HG03342 (cell line): ENCODE measurements around the gene WDR90.
"Not testable (repeated sequence)": the region's sequence is repeated elsewhere in the genome, so short reads cannot be mapped to it uniquely, and the experiment has no call there.

Experiments
- ATAC-seq: cut with Tn5 transposase; IDR thresholded peaks from one replicate; pipeline ENCODE4 v1.9.1; 2021; ENCODE audit warnings: mild to moderate bottlenecking, moderate library complexity; ENCODE audit not compliant: unreplicated experiment

The WDR90 gene

DNA sequence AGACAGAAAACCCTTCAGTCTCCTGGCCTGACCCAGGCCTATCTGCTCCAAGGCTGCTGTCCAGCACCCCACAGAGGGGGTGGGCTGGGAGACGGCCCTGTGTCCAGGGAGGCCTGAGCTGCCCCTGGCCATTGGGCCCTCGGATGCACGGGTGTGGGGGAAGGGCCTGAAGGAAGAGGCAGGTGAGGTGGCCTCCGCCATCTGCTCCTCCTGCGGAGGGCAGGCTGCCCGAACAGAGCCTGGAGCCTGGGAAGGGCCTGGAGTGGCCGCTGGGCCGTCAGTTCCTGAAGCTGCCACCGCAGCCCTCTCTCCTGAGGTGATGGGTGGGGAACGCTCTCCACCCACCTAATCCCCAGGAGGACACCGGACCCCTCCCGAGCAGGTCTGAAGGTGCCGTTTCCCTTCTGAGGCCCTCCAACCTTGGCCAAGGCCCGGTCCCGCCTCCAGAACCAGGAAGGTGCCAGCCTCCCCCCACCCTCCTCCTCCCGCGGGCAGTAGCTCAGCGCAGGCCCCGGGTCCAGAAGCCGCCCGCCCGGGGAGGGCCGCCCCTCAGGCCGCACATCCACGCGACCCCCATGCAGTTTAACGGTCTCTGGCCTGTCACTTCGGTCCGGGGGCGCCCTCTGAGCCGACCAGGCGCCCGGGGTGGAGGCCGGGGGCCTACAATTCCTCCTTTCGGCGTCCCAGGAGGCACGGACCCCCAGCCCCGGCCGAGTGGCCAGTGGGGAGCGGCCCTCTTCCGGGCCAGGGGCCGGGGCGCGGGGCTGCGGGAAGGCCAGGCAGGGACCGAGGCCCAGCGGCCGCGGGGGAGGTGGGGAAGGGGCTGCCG lies 55.6 kb downstream of the WDR90 start:
- ATAC-seq = no peak

- no peak for ATAC-seq
Observed at GRCh38 chr16:705431-706188, 56.4 kb downstream of the WDR90 start, which contains the start of gene FBXL16. Gene FBXL16, minus strand, starts transcription at chr16:705801. Its CDS starts 8,396 bp downstream, at chr16:697405.

- no peak for ATAC-seq
Observed at GRCh38 chr16:706189-707061, 57.3 kb downstream of the WDR90 start.

- ATAC-seq = no peak
Observed at GRCh38 chr16:707062-707538, 57.9 kb downstream of the WDR90 start.

DNA sequence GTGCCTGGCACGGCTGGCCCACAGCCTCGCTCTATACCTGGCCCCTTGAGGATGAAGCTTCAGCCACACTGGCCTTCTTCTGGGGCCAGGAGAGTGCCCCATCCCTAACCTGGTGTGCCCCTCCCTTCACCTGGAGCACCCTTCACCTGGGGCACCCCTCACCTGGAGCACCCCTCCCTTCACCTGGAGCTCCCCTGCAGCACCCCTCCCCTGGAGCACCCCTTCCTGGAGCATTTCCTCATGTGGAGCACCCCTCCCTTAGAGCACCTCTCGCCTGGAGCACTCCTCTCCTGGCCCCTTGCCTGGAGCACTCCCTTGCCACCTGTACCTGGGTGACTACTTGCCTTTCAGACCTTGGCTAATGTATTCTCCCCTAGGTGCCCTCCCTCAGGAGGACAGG lies 58.9 kb downstream of the WDR90 start:
- ATAC-seq = no peak

- ATAC-seq = no peak
Observed at GRCh38 chr16:708959-709358, 59.8 kb downstream of the WDR90 start.

DNA sequence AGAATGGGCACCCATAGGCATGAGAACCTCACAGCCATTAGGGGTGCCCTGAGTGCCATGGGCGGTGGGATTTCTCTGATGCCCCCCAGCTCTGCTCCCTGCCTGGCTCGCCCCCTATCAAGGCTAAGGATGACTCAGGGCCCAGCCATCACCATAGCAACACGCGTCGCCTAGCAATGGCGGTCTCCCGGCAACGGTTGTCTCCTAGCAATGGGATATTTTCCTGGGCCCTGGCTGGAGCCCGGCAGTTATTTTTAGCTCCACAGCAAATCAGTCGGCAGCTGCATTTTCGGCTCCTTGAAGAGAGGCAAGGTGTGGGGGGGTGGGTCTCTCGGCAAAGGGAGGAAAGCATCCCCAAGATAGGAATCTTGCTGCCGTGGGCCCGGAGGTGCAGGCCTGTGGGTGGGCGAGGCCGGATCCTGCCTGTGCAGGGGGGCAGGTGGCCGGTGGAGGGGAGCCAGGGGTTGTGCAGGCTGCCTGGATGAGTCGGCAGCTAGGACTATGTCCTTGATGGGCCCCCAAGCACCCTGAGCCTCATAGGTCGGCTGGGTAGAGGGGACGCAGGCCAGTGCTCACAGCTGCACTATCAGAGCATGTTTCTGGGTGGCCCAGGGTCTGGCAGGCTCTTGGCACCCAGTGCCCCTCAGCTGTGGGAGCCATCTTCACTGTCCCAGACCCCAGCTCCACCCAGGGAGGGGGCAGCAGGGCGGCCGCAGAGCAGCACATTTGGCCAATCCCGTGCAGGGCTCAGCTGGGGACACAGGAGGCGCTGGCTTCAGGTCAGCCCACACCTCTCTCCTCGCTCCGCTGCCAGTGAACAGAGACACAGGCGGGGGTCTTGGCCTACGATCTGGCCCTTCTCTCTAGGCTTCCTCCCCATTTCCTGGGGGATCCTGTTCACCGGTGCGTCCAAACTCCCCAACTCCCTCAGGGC lies 60.7 kb downstream of the WDR90 start:
- no peak for ATAC-seq

DNA sequence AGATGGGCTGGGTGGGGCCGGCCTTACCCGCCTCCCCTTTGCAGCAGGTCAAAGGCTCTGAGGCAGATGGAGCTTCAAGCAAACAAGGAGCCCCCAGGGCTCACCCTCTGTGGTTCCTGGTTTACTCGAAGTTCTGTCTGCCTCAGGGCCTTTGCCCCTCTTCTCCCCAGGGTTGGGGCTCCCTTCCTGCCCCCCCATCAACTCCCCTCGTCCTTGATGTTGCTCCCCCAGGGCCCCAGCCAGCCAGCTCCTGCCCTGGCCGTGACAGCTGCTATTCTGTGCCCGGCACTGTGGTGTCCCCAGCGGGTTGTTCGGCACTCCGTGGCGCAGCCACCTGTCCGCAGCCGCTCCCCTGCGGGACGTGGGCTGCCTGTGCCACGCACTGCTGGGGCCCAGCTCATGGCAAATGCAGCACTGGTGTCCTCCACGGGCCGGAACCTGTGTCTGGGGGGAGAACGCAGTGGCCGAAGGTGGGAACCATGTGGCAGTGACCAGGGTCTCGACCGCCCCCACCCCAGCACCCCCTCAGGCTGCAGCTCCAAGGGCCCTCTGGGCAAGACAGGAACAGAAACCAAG lies 61.4 kb downstream of the WDR90 start:
- ATAC-seq = no peak

DNA sequence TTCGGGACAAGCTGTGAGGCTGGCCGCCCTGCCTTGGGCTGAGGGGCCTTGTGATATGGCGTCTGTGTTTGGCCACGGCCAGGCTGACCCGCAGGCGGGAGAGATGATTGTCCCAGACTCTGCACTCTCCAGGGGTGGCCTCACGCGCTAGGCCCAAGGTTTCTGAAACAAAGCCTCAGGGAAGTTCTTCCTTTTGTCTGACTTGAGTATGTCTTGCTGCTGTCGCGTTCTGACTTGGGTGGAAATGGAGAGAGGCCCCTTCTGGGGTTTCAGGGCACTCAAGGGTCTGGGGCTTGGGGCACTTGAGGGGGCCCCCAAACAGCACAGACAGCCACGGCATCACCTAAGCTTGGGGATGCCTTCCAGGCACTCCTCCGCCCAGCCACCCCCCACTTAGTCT lies 61.9 kb downstream of the WDR90 start:
- no peak for ATAC-seq

DNA sequence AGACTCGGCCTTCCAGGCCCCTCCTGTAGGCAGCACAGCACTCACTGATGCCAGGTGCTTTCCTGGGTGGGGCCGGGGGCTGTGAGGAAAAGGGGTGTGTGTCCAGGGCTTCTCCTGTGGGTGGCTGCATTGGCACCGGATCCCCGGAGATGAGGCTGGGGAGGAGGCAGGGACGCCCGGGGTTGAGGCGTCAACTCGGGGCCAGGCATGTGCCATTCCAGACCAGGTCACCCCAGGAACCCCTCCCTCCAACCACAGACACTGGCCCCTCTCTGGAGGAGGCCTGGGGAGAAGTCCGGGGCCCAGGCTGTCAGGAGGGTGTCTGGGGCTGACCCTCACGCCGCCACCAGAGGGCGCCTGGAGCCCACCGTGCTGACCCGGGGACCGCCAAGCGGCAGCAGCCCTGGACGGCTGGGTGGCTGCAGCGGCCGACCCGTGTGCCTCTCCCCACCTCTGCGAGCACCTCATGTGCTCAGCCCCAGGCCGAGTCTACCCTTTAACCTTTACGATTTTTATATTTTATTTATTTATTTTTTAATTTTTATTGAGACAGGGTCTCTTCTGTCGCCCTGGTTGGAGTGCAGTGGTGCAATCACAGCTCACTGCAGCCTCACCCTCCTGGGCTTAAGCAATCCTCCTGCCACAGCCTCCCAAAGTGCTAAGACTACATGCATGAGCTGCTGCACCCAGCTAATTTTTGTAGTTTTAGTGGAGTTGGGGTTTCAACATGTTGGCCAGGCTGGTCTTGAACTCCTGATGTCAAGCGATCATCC lies 62.6 kb downstream of the WDR90 start:
- ATAC-seq = no peak

DNA sequence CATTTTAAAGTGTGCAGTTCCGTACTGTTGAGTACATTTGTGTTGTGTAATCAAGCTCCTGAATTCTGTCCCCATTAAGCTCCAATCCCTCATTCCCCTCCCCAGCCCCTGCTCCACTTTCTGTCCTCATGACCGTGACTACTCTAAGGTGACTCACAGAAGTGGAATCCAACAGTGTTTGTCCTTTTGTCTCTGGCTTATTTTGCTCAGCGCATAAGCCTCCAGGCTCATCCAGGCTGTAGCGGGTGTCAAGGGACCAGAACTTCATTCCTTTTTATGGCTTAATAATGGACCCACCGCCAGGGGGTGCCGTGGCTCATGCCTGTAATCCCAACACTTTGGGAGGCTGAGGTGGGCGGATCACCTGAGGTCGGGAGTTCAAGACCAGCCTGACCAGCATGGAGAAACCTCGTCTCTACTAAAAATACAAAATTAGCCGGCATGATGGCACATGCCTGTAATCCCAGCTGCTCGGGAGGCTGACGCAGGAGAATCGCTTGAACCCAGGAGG lies 63.6 kb downstream of the WDR90 start:
- not testable (repeated sequence) for ATAC-seq

- no peak for ATAC-seq
Observed at GRCh38 chr16:714079-714478, 64.9 kb downstream of the WDR90 start.

GRCh38 chr16:714558-715476 lies 65.7 kb downstream of the WDR90 start, which contains the start of gene METRN:
Gene METRN, plus strand, starts transcription at chr16:715118. Its CDS starts 172 bp downstream, at chr16:715290.
- peak; percentile 66 for ATAC-seq

DNA sequence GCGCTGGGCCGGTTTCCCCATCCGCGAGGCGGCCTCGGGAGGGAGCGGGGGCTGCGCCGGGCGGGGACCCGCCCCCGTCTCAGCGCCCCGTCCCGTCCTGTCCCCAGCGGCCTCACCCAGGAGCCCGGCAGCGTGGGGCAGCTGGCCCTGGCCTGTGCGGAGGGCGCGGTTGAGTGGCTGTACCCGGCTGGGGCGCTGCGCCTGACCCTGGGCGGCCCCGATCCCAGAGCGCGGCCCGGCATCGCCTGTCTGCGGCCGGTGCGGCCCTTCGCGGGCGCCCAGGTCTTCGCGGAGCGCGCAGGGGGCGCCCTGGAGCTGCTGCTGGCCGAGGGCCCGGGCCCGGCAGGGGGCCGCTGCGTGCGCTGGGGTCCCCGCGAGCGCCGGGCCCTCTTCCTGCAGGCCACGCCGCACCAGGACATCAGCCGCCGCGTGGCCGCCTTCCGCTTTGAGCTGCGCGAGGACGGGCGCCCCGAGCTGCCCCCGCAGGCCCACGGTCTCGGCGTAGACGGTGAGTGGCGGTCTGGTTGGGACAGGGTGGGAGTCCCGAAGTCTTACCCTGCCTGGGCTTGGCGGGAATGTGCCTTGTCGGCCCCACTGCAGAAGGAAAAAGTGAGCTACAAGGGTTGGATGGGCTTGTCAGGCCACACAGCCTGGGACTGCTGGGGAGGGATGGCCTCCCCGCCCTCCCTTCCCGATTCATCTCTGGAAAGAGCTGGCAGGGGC lies 66.5 kb downstream of the WDR90 start:
- no peak for ATAC-seq

DNA sequence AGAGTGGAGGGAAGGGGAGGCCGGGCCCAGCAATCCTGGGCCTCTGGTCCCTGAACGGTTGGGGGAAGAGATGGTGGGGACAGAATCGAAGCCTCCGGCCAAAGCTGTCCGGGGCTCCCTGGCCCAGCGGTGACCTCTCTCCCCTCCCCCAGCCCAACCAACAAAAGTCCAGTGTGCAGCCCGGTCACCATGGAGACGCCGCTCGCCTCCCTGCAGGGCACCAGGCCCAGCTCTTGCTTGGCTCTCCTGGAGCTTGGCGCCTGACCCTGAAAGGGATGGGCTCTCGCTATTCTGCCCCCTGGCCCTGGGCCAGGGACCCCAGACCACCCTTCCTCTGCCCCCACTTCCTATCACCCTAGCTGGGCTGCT lies 67.0 kb downstream of the WDR90 start:
- no peak for ATAC-seq

GRCh38 chr16:716768-717325 lies 67.7 kb downstream of the WDR90 start:
- no peak for ATAC-seq
